ENCODE results near the gene CEP72. TPM values are rescaled to one million over a fixed set of nuclear protein-coding genes. Genes with fewer than 3 reads are reported as not detected.
"Not testable (repeated sequence)": the region's sequence is repeated elsewhere in the genome, so short reads cannot be mapped to it uniquely, and the experiment has no call there.

CEP72 gene
- total RNA-seq, 5 donors from 2014 or later (not counting 1 experiment from before 2014, with no cell fraction given), result 13.9 to 25.8 (median 23.6) TPM

- H3K27ac Mint-ChIP-seq; H3K36me3 ChIP-seq (ENCODE audit: control insufficient read depth in 2 of 2, extremely low read depth in 1 of 2, insufficient read depth in 1 of 2, low read length in 1 of 2); H3K27ac ChIP-seq (ENCODE audit: low read length); H3K4me3 Mint-ChIP-seq; H3K9me3 ChIP-seq; H3K27me3 ChIP-seq (replicated peaks in 1 of 2; ENCODE audit: control insufficient read depth in 2 of 2, extremely low read depth in 1 of 2, insufficient read depth in 2 of 2, low read length in 1 of 2); DNase-seq; ATAC-seq (replicated peaks in 1 of 4); H3K9me3 Mint-ChIP-seq; H3K4me3 ChIP-seq (ENCODE audit: control insufficient read depth in 1 of 2, extremely low read depth in 1 of 2, low read length in 1 of 2); H3K27me3 Mint-ChIP-seq; H3K36me3 Mint-ChIP-seq; H3K4me1 Mint-ChIP-seq; POLR2A ChIA-PET; CTCF ChIA-PET: not testable (repeated sequence)
- H3K4me1 ChIP-seq (ENCODE audit: control insufficient read depth in 1 of 2, extremely low read depth in 1 of 2, insufficient read depth in 2 of 2, low read length in 2 of 2), result peaks cover 0 to 12% of the 10 kb centered on the region in 2 experiments
- 91% methylated on average over 8 of the region's 21 CpGs for WGBS (ENCODE audit: insufficient coverage)
Measured at GRCh38 chr5:696753-697702, 84.9 kb downstream of the CEP72 start.

Other genes with a start within 250 kb of the CEP72 start
- 10 to 100 TPM; 81.6 to 99.8 (median 84.2) TPM for gene EXOC3, start 169.2 kb upstream of the CEP72 start, total RNA-seq
- gene SLC9A3, start 87.9 kb upstream of the CEP72 start, total RNA-seq, result 1 to 10 TPM; 1.9 to 3.5 (median 2.5) TPM
- gene TPPP, start 81.0 kb downstream of the CEP72 start, total RNA-seq, result 1 to 10 TPM in 3 of 5 donors, under 1 TPM in 2; 0.73 to 8.2 (median 1.1) TPM
- gene ZDHHC11B, start 172.4 kb downstream of the CEP72 start, total RNA-seq, result 10 to 100 TPM in 1 of 5 donors, 1 to 10 TPM in 4; 2.1 to 20.6 (median 3.6) TPM
- gene ZDHHC11, start 238.6 kb downstream of the CEP72 start, total RNA-seq, result 10 to 100 TPM in 3 of 5 donors, 1 to 10 TPM in 2; 6.5 to 38.0 (median 11.6) TPM

Data from T-cell (primary cell).